Ascending aorta (tissue), 2 donors: ENCODE measurements around the gene MEF2C. TPM values are rescaled to one million over a fixed set of nuclear protein-coding genes. Genes with fewer than 3 reads are reported as not detected.

ENCODE experiments used
- DNase-seq, 2 donors: peaks; one replicate each; pipeline ENCODE4 v3.0.0-alpha.2; 2019; ENCODE audit warnings: low spot score in 2 of 2
- H3K27ac ChIP-seq, 2 donors: fragments of 200-600 bp; sonication (generic); one replicate each; pipeline ENCODE4 v1.5.1; 2016 to 2017; ENCODE audit warnings: mild to moderate bottlenecking in 1 of 2
- H3K27me3 ChIP-seq: fragments of 200-600 bp; sonication (generic); one replicate; pipeline ENCODE4 v1.5.1; 2017
- H3K36me3 ChIP-seq, 2 donors: fragments of 200-600 bp; sonication (generic); one replicate each; pipeline ENCODE4 v1.5.1; 2016
- H3K4me1 ChIP-seq, 2 donors: fragments of 200-600 bp; sonication (generic); one replicate each; pipeline ENCODE4 v1.5.1; 2016 to 2017; ENCODE audit warnings: mild to moderate bottlenecking in 1 of 2
- H3K4me3 ChIP-seq, 2 donors: fragments of 200-600 bp; sonication (generic); one replicate each; pipeline ENCODE4 v1.5.1; 2016 to 2017; ENCODE audit warnings: mild to moderate bottlenecking in 1 of 2
- H3K9me3 ChIP-seq, 2 donors: fragments of 200-600 bp; sonication (generic); one replicate each; pipeline ENCODE4 v1.5.1; 2016
- intact Hi-C: fragments of 100-400 bp; cut with DNase I; formaldehyde crosslinking; loops from one replicate; pipeline ENCODE4 v1.15.1; 2023
- total RNA-seq: library from RNA; depleted of rRNA; stranded (reverse); fragments of >200 nt; gene quantifications from one replicate; pipeline ENCODE4 v1.1.0, GENCODE V29; 2016
- TF ChIP-seq, protein P1 (sequence below), 3 experiments: fragments of 200-600 bp in 2 of 3; fragments of 450-650 bp in 1 of 3; sonication (generic) in 2 of 3; IDR thresholded peaks; one replicate each; pipeline ENCODE4 v1.5.1; 2016 to 2019; ENCODE audit warnings: antibody characterized with exemption in 3 of 3, mild to moderate bottlenecking in 1 of 3, moderate library complexity in 1 of 3

Gene MEF2C
- total RNA-seq, 1 donor from 2014 or later = 138 TPM

DNA sequence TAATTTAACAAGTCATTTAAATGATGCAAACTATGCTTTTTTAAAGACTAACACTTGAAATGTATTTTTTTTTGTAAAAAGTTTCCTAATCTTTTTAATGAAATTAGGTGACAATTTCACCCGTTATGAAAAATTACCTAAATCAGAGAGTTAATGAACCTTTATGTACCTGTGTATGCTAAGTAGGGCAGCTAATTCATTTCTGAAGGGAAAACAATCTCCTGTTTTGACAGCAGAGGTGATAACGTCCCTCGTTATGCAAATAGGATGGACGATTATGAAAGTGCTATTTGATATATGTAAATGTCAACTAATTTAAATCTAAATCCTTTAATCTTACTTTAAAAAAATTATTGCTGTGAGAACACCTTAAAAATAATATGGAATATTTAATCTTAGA, 58.8 kb downstream of the MEF2C start:
- intact Hi-C loops = no loop called here
- Histone ChIP-seq H3K27ac (peak overlapping the region; percentile 88 to 91), H3K4me1 (peaks cover 0 to 20% of the 10 kb centered on the region in 2 donors), H3K27me3 (no peaks in the 10 kb centered on the region), H3K9me3 (no peaks in the 10 kb centered on the region), H3K36me3 (peaks cover 0 to 3% of the 10 kb centered on the region in 2 donors), H3K4me3 (peak overlapping the region in 1 of 2 donors; percentile 31)
- TF ChIP-seq, protein P1, sequence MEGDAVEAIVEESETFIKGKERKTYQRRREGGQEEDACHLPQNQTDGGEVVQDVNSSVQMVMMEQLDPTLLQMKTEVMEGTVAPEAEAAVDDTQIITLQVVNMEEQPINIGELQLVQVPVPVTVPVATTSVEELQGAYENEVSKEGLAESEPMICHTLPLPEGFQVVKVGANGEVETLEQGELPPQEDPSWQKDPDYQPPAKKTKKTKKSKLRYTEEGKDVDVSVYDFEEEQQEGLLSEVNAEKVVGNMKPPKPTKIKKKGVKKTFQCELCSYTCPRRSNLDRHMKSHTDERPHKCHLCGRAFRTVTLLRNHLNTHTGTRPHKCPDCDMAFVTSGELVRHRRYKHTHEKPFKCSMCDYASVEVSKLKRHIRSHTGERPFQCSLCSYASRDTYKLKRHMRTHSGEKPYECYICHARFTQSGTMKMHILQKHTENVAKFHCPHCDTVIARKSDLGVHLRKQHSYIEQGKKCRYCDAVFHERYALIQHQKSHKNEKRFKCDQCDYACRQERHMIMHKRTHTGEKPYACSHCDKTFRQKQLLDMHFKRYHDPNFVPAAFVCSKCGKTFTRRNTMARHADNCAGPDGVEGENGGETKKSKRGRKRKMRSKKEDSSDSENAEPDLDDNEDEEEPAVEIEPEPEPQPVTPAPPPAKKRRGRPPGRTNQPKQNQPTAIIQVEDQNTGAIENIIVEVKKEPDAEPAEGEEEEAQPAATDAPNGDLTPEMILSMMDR (IDR thresholded peaks at IDR 0.05) = no peak
- DNase-seq = no peak

DNA sequence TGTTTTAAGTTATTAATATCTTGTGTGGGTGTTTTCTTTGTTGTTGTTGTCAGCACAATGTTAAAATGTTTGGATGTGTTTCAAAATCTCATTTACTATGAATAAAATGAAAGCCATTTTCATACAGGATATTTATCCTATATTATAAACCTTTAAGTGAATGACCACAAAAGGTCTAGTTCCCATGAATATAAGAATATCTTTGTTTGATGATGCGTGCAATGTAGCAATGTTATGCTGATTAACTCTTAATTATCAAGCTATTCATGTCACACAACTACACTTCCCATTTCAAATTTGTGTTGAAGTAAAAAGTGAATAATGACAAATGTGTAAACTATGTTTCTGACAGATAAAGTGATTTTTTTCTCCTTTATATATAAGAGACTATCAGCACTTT, 59.8 kb downstream of the MEF2C start:
- H3K4me1 ChIP-seq = peaks cover 0 to 23% of the 10 kb centered on the region in 2 donors
- TF ChIP-seq, protein P1 (IDR thresholded peaks at IDR 0.05) = no peak
- no peak overlapping the region for H3K4me3 ChIP-seq
- H3K36me3 ChIP-seq = peaks cover 0 to 3% of the 10 kb centered on the region in 2 donors
- H3K9me3 ChIP-seq = no peaks in the 10 kb centered on the region
- no peak for DNase-seq
- no peak overlapping the region for H3K27ac ChIP-seq
- H3K27me3 ChIP-seq = no peaks in the 10 kb centered on the region
- intact Hi-C loops = no loop called here

DNA sequence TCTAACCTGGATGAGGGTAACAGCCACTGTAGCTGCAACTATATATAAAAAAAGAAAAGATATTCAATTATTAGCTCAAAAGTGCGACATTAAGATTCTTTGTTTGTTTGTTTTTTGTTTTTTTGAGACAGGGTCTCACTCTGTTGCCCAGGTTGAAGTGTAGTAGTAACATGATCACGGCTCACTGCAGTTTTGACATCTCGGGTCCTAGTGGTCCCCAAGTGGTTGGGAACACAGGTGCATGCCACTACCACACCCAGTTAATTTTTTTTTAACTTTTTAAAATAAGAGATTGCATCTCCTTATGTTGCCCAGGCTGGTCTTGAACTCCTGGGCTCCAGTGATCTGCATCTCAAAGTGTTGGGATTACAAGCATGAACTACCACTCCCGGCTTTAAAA, 61.8 kb downstream of the MEF2C start:
- Histone ChIP-seq H3K9me3 (no peaks in the 10 kb centered on the region), H3K36me3 (peaks cover 0 to 3% of the 10 kb centered on the region in 2 donors), H3K4me3 (no peak overlapping the region), H3K27ac (no peak overlapping the region), H3K4me1 (peaks cover 0 to 31% of the 10 kb centered on the region in 2 donors), H3K27me3 (no peaks in the 10 kb centered on the region)
- TF ChIP-seq, protein P1 (IDR thresholded peaks at IDR 0.05) = no peak
- intact Hi-C loops = no loop called here
- no peak for DNase-seq

DNA sequence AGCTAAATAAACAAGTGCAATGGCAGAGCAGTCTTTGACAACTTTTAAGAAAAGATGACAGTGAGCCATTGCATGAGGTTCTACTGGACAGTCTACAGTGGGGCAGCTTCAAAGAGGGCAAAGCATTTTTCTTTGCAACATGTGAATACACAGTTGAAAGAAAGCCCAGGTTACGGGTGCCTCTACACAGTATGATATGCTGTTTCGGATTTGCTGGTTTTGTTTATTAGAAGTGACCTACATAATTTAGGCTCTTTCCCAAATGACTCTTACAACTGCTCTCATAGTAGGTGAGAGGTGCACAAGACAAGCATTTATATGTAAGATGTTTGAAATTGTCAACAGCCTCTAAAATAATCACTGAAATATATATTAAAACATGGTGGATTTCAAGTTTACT, 62.4 kb downstream of the MEF2C start:
- H3K36me3 ChIP-seq = peaks cover 0 to 3% of the 10 kb centered on the region in 2 donors
- DNase-seq = no peak
- intact Hi-C loops = no loop called here
- no peak overlapping the region for H3K4me3 ChIP-seq
- no peak overlapping the region for H3K27ac ChIP-seq
- H3K27me3 ChIP-seq = no peaks in the 10 kb centered on the region
- TF ChIP-seq, protein P1 (IDR thresholded peaks at IDR 0.05) = no peak
- H3K9me3 ChIP-seq = no peaks in the 10 kb centered on the region
- H3K4me1 ChIP-seq = peaks cover 0 to 31% of the 10 kb centered on the region in 2 donors

DNA sequence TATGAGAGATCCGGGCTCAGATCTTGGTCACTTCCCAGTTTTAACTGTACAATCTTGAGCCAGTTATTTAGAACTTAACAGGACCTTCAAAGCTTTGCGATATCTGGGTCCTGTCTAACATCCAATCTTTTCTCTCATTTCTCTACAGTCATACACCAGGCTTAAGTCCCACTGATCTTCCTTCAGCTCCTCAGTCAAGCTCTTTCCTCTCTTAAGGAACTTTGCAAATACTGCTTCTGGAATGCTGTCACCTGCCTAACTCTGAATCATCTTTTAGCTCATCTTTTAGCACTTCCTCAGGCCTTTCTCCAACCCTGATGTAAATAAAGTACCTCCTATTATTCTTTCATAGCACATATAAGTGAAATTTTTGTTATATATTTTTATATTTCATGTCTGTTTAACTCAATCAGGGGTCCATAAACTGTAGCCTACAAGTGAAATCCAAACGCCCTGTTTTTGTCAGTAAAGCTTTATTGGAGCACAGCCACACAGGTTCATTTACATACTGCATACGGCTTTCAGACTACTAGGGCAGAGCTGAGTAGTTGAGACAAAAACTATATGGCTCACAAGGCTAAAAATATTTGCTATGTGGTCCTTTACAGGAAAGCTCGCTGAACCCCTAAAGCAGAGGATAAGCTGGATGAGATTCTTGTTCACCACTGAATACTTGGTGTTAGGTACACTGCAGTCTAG, 63.5 kb downstream of the MEF2C start:
- Histone ChIP-seq H3K9me3 (no peaks in the 10 kb centered on the region), H3K27me3 (no peaks in the 10 kb centered on the region), H3K27ac (no peak overlapping the region), H3K4me1 (peaks cover 0 to 31% of the 10 kb centered on the region in 2 donors), H3K4me3 (no peak overlapping the region), H3K36me3 (peaks cover 0 to 3% of the 10 kb centered on the region in 2 donors)
- TF ChIP-seq, protein P1 (IDR thresholded peaks at IDR 0.05) = no peak
- intact Hi-C loops = no loop called here
- no peak for DNase-seq
